Muscle layer of colon (tissue), 2 donors: ENCODE results near the gene BSG.
"Not testable (repeated sequence)": the region's sequence is repeated elsewhere in the genome, so short reads cannot be mapped to it uniquely, and the experiment has no call there.

Source experiments
- H3K27ac ChIP-seq: one replicate; pipeline ENCODE4 v1.7.0; 2013; ENCODE audit warnings: low read depth, mild to moderate bottlenecking, low read length, moderate library complexity
- H3K27me3 ChIP-seq, 2 donors: one replicate each; pipeline ENCODE4 v1.7.0; 2013; ENCODE audit warnings: low read length in 2 of 2, mild to moderate bottlenecking in 2 of 2; ENCODE audit not compliant: insufficient read depth in 2 of 2, control insufficient read depth in 1 of 2
- H3K36me3 ChIP-seq: one replicate; pipeline ENCODE4 v1.7.0; 2013; ENCODE audit warnings: mild to moderate bottlenecking, low read length; ENCODE audit not compliant: insufficient read depth
- H3K4me1 ChIP-seq: one replicate; pipeline ENCODE4 v1.7.0; 2013; ENCODE audit warnings: mild to moderate bottlenecking, low read length; ENCODE audit not compliant: insufficient read depth
- H3K4me3 ChIP-seq, 2 donors: one replicate each; pipeline ENCODE4 v1.7.0; 2013; ENCODE audit warnings: low read length in 2 of 2, low read depth in 1 of 2, mild to moderate bottlenecking in 1 of 2, moderate library complexity in 1 of 2
- H3K9ac ChIP-seq: one replicate; pipeline ENCODE4 v1.7.0; 2013; ENCODE audit warnings: low read length
- H3K9me3 ChIP-seq: one replicate; pipeline ENCODE4 v1.7.0; 2013; ENCODE audit warnings: mild to moderate bottlenecking, low read length
- donor health status: abdominal sarcoma.
- donor health status: Adenocarcinoma of cecum.

Gene BSG

DNA sequence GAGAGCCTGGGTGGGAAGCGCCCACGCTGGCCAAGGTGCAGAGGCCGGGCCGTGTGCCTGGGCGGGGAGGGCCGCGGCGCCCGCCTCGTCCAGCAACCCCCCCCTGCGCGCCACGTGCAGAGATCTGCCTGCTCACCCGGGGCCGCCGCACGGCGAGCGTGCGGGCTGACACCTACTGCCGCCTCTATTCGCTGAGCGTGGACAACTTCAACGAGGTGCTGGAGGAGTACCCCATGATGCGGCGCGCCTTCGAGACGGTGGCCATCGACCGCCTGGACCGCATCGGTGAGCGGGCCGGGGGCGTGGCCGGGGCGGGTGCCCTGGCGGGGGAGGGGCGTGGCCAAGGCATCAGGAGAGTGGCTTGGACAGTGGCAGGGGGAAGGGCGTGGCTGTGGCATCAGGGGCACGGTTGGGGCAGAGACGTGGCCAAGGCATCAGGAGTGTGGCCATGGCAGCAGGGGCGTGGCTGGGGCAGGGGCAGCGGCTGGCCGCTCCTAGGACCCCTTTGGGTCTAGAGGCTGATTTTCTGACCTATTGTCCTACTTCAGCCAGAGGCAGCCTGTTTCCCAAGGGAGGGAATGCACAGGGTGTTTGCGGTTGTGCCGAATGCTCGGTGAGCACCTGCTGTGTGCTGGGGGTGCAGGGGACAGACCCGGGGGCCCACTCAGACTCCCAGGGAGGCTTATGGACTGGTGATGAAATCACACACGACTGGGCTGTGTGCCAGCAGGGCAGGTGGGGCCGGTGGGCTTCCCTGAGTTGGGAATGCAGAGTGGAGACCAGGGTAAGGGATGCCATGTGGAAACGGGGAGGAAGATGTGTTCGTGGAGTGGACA, 41.6 kb downstream of the BSG start:
- H3K27me3 ChIP-seq = peaks cover 0 to 34% of the 10 kb centered on the region in 2 donors
- H3K36me3 ChIP-seq = no peaks in the 10 kb centered on the region
- H3K9ac ChIP-seq = no peak overlapping the region
- no peak overlapping the region for H3K4me3 ChIP-seq
- H3K27ac ChIP-seq = no peak overlapping the region
- no peaks in the 10 kb centered on the region for H3K9me3 ChIP-seq
- no peaks in the 10 kb centered on the region for H3K4me1 ChIP-seq

GRCh38 chr19:615619-616018, 43.2 kb downstream of the BSG start:
- Histone ChIP-seq H3K27me3 (peaks cover 0 to 30% of the 10 kb centered on the region in 2 donors), H3K9me3 (no peaks in the 10 kb centered on the region), H3K4me1 (no peaks in the 10 kb centered on the region), H3K9ac (no peak overlapping the region), H3K36me3 (peaks cover 7% of the 10 kb centered on the region), H3K4me3 (no peak overlapping the region), H3K27ac (no peak overlapping the region)

DNA sequence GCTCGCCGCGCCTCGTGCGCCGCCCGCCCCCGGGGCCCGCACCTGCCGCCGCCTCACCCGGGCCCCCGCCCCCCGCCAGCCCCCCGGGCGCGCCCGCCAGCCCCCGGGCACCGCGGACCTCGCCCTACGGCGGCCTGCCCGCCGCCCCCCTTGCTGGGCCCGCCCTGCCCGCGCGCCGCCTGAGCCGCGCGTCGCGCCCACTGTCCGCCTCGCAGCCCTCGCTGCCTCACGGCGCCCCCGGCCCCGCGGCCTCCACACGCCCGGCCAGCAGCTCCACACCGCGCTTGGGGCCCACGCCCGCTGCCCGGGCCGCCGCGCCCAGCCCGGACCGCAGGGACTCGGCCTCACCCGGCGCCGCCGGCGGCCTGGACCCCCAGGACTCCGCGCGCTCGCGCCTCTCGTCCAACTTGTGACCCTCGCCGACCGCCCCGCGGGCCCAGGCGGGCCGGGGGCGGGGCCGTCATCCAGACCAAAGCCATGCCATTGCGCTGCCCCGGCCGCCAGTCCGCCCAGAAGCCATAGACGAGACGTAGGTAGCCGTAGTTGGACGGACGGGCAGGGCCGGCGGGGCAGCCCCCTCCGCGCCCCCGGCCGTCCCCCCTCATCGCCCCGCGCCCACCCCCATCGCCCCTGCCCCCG, 43.8 kb downstream of the BSG start:
- H3K9me3 ChIP-seq = no peaks in the 10 kb centered on the region
- H3K27me3 ChIP-seq = peaks cover 0 to 30% of the 10 kb centered on the region in 2 donors
- H3K36me3 ChIP-seq = peaks cover 7% of the 10 kb centered on the region
- no peak overlapping the region for H3K27ac ChIP-seq
- no peaks in the 10 kb centered on the region for H3K4me1 ChIP-seq
- H3K9ac ChIP-seq = no peak overlapping the region
- H3K4me3 ChIP-seq = no peak overlapping the region

DNA sequence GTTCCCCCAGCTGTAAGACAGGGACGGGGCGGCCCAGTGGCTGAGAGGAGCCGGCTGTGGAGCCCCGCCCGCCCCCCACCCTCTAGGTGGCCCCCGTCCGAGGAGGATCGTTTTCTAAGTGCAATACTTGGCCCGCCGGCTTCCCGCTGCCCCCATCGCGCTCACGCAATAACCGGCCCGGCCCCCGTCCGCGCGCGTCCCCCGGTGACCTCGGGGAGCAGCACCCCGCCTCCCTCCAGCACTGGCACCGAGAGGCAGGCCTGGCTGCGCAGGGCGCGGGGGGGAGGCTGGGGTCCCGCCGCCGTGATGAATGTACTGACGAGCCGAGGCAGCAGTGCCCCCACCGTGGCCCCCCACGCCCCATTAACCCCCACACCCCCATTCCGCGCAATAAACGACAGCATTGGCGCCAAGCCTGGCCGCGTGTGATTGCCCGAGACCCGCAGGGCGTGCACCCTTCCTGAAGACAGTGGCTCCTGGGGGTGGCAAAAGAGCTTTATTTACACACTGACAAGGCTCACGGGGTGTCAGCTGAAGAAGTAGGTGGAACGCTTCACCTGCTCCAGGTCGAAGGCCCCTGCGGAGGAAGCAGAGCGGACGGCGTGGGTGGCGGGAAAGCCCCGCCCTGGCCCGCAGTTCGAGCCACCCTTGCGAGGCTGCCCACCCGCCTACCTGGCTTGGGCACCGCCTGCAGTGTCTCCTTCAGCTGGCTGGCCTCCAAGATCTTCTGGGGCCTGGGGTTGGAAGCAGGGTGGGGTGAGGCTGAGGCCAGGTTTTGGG, 44.5 kb downstream of the BSG start:
- Histone ChIP-seq H3K9ac (no peak overlapping the region), H3K4me3 (no peak overlapping the region), H3K27me3 (peaks cover 0 to 30% of the 10 kb centered on the region in 2 donors), H3K27ac (no peak overlapping the region), H3K4me1 (no peaks in the 10 kb centered on the region), H3K36me3 (peaks cover 7% of the 10 kb centered on the region), H3K9me3 (no peaks in the 10 kb centered on the region)

- Histone ChIP-seq H3K36me3 (peaks cover 7% of the 10 kb centered on the region), H3K9ac (no peak overlapping the region), H3K4me1 (no peaks in the 10 kb centered on the region), H3K27me3 (peaks cover 0 to 30% of the 10 kb centered on the region in 2 donors), H3K4me3 (no peak overlapping the region), H3K9me3 (no peaks in the 10 kb centered on the region), H3K27ac (no peak overlapping the region)
These were observed 45.3 kb downstream of the BSG start for GRCh38 chr19:617551-618246.

DNA sequence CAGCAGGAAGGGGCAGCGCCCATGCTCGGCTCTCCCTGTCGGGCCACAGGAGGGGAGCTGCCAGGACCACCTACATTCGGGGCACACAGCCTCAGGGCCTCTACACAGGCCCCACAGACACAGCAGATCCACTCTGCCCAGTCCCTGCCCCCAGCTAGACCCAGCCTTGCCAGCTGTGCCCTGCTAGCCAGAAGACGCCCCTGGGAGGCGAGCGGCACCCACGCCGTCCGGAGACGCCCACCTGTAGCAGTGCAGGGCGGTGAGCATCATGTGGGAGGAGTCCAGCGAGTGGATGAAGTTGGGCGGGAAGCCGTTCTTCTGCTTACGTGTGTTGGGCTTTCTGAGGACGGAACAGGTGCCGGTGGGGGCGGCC, 45.8 kb downstream of the BSG start:
- Histone ChIP-seq H3K9me3 (no peaks in the 10 kb centered on the region), H3K4me3 (no peak overlapping the region), H3K9ac (no peak overlapping the region), H3K4me1 (no peaks in the 10 kb centered on the region), H3K27me3 (peaks cover 0 to 30% of the 10 kb centered on the region in 2 donors), H3K36me3 (peaks cover 7% of the 10 kb centered on the region), H3K27ac (no peak overlapping the region)

- H3K9me3 ChIP-seq = no peaks in the 10 kb centered on the region
- no peak overlapping the region for H3K27ac ChIP-seq
- no peak overlapping the region for H3K4me3 ChIP-seq
- no peak overlapping the region for H3K9ac ChIP-seq
- H3K27me3 ChIP-seq = peaks cover 0 to 28% of the 10 kb centered on the region in 2 donors
- no peaks in the 10 kb centered on the region for H3K4me1 ChIP-seq
- H3K36me3 ChIP-seq = peaks cover 7% of the 10 kb centered on the region
These were observed 46.4 kb downstream of the BSG start for GRCh38 chr19:618674-619285.

- Histone ChIP-seq H3K36me3 (peaks cover 7% of the 10 kb centered on the region), H3K4me1 (no peaks in the 10 kb centered on the region), H3K4me3 (no peak overlapping the region), H3K9me3 (no peaks in the 10 kb centered on the region), H3K27ac (no peak overlapping the region), H3K9ac (no peak overlapping the region), H3K27me3 (peaks cover 0 to 22% of the 10 kb centered on the region in 2 donors)
These were observed 47.0 kb downstream of the BSG start for GRCh38 chr19:619286-620002.

- no peak overlapping the region for H3K4me3 ChIP-seq
- peaks cover 10% of the 10 kb centered on the region for H3K36me3 ChIP-seq
- no peaks in the 10 kb centered on the region for H3K9me3 ChIP-seq
- no peak overlapping the region for H3K27ac ChIP-seq
- H3K4me1 ChIP-seq = no peaks in the 10 kb centered on the region
- no peak overlapping the region for H3K9ac ChIP-seq
- peaks cover 0 to 17% of the 10 kb centered on the region in 2 donors for H3K27me3 ChIP-seq
These were observed 47.9 kb downstream of the BSG start for GRCh38 chr19:620166-620862.

DNA sequence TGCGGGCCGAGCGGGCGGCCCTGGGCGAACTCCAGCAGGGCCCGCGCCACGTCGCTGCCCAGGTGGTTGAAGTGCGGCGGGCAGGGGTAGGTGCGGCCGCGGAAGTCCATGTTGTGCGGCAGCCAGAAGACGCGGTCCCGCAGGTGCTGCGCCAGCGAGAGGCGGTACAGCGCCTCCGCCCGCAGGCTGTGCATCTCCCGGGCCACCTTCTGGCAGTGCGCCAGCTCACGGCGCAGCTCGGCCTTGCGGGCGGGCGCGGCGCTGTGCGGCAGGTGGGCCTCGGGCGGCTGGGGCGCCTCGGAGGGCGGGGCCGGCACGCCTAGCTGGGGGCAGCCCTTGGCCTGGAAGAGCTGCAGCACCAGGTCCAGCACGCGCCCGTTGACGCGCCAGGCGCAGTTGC, 48.8 kb downstream of the BSG start:
- Histone ChIP-seq H3K36me3 (peaks cover 13% of the 10 kb centered on the region), H3K27me3 (peaks cover 0 to 17% of the 10 kb centered on the region in 2 donors)
- not testable (repeated sequence) for H3K9me3 ChIP-seq, H3K9ac ChIP-seq, H3K27ac ChIP-seq, H3K4me3 ChIP-seq, H3K4me1 ChIP-seq
